Breast epithelium (tissue), 3 donors: Measurements from ENCODE around the gene BRAF.

Experiments used
- CTCF ChIP-seq, 3 donors: fragments of 450-650 bp; IDR thresholded peaks; one replicate each; pipeline ENCODE4 v1.5.1; 2016 to 2017; ENCODE audit warnings: antibody characterized with exemption in 3 of 3, mild to moderate bottlenecking in 3 of 3, moderate library complexity in 3 of 3
- POLR2A ChIP-seq: fragments of 450-650 bp; IDR thresholded peaks from one replicate; pipeline ENCODE4 v1.6.1; 2016; ENCODE audit warnings: antibody characterized with exemption, mild to moderate bottlenecking, moderate library complexity

GRCh38 chr7:140694592-140694991 is 230.1 kb downstream of the BRAF start:
- no peak for TF ChIP-seq CTCF (IDR thresholded peaks at IDR 0.05)
- no peak for TF ChIP-seq POLR2A
